SK-N-DZ (cell line): ENCODE measurements around the gene MEG3.
"Not testable (repeated sequence)": the region's sequence is repeated elsewhere in the genome, so short reads cannot be mapped to it uniquely, and the experiment has no call there.

Experiments used
- DNase-seq: peaks from one replicate; pipeline ENCODE4 v3.0.0-alpha.2; 2015; ENCODE audit warnings: low spot score

MEG3 gene

DNA sequence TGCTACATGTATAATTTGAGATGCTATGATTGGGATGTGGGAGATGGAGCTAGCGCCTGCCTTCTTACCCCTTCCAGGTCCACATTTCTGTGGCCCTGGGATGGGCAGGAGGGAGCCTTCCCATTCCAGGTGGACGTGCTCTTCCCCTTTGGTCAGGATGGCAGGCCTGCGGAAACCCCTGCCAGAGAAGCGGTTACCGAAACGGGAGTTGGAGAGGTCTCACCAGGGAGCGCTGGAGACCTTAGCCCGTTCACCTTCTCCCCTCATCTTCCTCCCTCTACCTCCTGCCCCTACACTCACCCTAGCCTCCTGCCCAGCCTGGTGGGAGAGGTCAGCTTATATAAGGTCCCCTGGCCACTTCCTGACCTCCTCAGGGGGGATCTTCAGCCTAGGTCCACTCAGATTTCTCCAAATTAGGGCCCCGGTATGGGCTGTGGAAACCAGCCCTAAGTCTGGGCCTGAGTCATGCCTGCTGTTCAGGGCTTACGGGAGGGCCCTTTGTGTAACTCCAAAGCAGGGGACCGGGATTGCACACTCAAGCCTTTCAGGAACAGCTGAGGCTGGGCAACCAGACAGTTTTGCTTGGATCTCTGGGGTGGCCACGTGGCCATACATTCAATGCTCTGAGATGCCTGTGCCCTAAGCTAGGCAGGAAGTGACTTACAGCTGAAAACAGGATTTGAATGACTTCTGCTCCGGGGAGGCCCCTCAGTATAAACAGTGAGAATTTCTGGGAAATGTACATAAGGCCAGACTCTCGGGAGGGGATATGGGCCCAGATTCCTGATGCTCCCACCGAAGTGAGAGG is 10.2 kb upstream of the MEG3 start:
- no peak for DNase-seq

DNA sequence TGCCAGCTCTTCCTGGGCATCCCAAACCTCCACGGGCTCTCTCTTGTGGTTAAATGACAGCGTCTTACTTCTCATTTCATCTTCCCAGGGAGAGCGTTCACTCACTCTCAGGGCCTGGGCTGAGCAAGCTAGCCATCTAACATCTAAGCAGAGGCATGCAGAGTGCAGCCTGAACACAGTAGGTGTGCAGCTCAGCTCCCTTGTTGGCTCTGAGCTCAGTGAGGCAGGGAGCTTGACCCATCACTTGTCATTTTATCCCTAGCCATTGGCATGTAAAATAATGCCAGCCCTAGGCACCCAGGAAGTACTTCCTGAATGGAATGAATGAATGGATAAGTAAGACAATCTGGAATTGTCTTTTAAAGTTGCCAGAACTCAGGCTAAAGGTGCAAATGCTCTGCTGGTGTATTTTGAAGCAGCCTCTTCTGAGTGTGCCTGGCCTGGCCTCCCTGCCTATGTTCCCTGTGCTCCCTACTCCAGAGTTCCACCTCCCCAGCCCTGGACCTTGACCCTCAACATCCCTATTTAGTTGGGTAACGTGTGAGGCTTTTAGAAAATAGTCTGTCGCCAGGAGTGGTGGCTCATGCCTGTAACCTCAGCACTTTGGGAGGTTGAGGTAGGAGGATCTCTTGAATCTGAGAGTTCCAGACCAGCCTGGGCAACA is 9.5 kb upstream of the MEG3 start:
- no peak for DNase-seq

GRCh38 chr14:100816950-100817901 is 8.7 kb upstream of the MEG3 start:
- DNase-seq: no peak

GRCh38 chr14:100818221-100818699 is 7.7 kb upstream of the MEG3 start:
- DNase-seq: no peak

DNA sequence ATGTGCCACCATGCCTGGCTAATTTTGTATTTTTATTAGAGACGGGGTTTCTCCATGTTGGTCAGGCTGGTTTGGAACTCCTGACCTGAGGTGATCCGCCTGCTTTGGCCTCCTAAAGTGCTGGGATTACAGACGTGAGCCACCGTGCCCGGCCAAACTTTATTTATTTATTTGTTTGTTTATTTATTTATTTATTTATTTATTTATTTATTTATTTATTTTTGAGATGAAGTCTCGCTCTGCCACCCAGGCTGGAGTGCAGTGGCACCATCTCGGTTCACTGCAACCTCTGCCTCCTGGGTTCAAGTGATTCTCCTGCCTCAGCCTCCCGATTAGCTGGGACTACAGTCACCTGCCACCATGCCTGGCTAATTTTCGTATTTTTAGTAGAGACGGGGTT is 7.0 kb upstream of the MEG3 start:
- DNase-seq: not testable (repeated sequence)

DNA sequence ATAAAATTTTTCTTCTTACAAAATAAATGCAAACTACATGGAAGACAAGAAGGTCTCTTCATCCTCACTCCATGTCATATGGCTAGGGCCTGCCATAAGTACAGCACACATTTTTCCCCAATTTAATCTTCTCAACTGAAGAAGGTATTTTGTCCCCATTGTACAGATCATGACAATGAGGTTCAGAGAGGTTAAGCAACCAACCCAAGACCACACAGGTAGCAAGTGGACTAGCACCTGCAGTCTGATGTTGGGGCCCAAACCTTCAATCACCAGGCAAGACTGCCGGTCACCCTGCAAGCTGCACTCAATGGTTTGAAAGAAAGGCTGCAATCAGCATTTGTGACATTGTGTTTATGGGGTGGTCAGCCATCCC is 6.5 kb upstream of the MEG3 start:
- DNase-seq: no peak

DNA sequence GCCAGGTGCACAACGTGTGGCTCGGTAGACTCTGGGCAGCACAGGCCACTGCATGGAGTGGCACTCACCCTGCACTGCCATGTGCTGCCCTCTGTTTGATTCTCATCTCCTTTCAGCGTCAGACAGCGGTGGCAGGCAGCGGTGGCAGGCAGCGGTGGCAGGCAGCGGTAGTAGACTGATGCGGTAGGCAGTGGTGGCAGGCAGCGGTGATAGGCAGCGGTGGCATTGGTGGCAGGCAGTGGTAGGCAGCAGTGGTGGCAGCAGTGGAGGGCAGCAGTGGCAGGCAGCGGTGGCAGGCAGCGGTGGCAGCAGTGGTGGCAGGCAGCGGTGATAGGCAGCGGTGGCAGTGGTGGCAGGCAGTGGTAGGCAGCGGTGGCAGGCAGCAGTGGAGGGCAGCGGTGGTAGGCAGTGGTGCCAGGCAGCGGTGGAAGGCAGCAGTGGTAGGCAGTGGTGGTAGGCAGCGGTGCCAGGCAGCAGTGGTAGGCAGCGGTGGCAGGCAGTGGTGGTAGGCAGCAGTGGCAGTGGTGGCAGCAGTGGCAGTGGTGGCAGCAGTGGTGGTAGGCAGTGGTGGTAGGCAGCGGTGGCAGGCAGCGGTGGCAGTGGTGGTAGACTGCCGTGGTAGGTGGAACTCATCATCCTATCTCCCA is 6.0 kb upstream of the MEG3 start:
- no peak for DNase-seq

DNA sequence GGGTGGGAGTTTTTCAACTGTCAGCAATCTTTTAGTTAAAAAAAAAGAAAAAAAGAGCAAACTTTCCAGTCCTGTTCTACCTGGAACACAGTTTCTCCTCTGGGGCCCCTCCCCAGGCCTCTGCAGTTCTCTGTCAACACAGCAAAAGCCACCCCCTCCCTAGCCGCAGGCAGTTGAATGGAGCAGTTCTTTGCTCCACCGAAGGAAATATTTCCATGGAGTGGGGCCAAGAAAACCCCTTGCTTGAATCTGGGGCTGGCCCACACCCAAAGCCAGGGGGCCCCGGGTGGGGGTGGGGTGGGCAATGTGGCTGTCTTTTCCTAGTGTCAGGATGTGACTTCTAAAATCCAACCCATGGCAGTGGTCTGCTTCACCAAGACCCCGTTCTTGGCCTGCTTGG is 5.0 kb upstream of the MEG3 start:
- DNase-seq: no peak

- no peak for DNase-seq
These were observed 3.9 kb upstream of the MEG3 start for GRCh38 chr14:100822013-100822412.

DNA sequence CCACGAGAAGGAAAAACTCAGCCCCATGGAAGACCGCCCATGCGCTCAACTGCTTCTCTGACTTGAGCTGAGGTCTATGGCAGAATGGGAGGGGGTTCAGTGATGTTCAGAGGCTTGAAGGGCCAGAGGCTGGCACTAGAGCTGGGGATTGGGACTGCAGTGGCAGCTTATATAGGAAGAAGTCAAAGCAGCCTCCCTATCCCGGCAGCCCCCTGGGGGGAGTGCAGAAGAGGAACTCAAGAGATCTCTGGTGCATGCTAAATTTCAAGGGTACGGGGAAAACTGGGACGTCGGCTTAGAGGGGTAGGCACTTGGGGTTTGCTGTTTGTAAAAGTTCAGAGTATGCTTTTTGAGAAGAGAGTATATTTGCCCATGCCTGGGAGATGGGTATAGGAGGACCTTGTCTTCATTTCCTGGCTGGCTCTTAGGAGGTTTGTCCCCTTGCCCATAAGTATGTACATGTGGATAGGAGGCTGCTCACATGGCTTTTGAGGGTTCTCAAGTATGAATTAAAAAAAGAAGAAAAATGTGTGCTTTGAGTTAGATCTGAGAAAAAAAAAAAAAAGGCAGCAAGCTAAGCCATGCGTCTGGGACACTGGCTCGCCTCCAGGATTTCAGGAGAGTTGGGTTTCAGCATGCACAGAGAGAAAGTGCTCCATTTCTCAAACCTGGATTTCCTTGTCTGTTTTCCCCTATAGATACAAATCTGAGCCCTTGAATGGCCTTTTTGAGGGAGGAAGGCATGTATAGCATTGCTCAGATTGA is 3.2 kb upstream of the MEG3 start:
- no peak for DNase-seq

GRCh38 chr14:100823413-100824080 is 2.4 kb upstream of the MEG3 start:
- DNase-seq: no peak

- DNase-seq: peak; percentile 66
These were observed 1.8 kb upstream of the MEG3 start for GRCh38 chr14:100824091-100824551.

- DNase-seq: peak; percentile 11
These were observed 811 bp upstream of the MEG3 start for GRCh38 chr14:100824901-100825712.

GRCh38 chr14:100826391-100827100 is 628 bp downstream of the MEG3 start:
- DNase-seq: no peak

DNA sequence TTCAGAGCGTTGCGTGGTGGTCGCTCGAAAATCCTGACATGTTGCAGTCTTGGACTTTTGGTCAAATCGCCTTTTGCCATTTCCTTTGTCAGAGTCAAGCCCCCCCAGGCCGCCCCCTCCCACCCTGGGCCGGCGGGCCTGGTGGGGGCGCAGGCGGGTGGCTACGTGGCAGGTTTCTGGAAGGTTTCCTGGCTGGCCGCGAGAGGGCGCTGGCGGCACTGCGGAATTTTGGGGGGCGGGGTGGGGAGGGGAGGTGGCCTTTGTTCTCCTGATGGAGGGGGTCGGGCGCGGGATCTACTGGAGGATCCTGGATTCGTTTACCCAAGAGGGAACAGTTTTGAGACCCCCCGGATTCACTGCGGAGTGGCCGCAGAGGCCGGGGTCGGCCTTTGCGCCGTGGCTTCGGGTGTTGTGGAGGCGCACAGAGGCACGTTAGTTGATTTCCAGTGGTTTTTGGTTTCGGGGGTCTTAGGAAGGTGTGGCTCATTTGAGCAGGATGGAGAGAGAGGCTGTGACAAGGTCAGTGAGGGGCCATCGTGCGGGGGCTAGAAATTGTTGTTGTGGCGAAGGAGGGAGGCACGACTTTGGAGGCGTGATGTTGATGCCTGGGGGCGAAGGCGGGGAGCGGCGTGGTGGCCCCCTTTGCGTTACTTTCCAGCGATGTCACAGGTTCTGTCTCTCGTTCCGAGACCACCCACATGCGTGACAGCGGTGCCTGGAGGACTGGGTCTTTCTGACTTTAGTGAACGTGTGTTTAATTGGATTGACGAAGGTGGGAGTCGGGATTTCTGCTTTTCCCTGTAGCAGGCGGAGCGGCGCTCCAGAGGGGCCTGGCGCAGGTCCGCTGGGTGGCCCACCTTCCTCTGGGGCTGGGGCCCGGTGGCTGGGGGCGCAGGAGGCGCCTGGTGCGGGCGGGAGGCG is 1.4 kb downstream of the MEG3 start:
- no peak for DNase-seq

DNA sequence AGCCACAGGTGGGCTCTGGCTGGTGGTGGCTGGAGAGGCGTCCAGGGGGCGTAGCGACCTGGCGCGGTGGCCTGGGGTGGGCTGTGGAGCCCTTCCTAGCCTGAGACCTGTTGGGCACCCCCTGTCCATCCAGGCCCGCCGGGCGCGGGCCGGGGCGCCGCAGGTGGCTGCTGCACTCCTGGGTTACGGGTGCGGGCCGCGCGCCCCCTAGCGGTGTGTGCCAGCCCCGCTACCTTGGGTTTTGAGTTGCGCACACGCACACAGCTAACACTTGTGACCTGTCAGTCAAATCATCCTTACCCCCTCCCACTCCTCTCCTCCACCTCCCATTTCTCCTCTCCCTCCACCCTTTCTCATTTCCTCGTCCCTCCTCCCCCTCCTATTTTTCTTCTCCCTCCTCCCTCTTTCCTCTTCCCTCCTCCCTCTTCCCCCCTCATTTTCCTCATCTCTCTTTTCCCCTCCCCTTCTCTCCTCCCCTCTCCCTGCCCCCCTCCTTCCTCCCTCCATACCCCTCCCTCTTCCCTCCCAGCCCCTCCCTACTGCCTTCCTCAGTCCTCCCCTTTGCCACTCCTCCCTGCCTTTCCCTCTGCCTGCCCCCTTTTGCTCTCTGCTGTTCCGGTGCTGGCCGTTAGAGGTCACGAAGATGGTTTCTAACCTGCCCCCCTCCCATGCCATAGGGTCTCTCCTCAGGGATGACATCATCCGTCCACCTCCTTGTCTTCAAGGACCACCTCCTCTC is 2.3 kb downstream of the MEG3 start:
- peak; percentile 75 for DNase-seq

GRCh38 chr14:100830681-100831080 is 4.8 kb downstream of the MEG3 start:
- DNase-seq: no peak
